Heart right ventricle (tissue), 16 donors: ENCODE data around the gene ABCA6. TPM values are rescaled to one million over a fixed set of nuclear protein-coding genes. Genes with fewer than 3 reads are reported as not detected.

Experiments
- ATAC-seq, 8 donors: fragments of 200-7000 bp; cut with Tn5 transposase; one replicate each; pipeline ENCODE4 v1.9.1; 2020; ENCODE audit warnings: mild to moderate bottlenecking in 8 of 8, moderate library complexity in 8 of 8, moderate number of reproducible peaks in 1 of 8
- DNase-seq, 2 donors: peaks; one replicate each; pipeline ENCODE4 v3.0.0-alpha.2; 2020
- H3K27ac ChIP-seq, 10 donors: fragments of 200-600 bp; sonication (generic) in 2 of 10; one replicate each; pipeline versions ENCODE4 v1.5.0 to v1.8.0; 2020 to 2022; ENCODE audit warnings: mild to moderate bottlenecking in 3 of 10
- H3K27me3 ChIP-seq, 7 donors: fragments of 200-600 bp; one replicate each; pipeline ENCODE4 v1.8.0; 2021 to 2022; ENCODE audit warnings: mild to moderate bottlenecking in 2 of 7
- H3K36me3 ChIP-seq, 9 donors: fragments of 200-600 bp; sonication (generic) in 1 of 9; one replicate each; pipeline versions ENCODE4 v1.5.0 to v1.8.0; 2020 to 2022; ENCODE audit warnings: mild to moderate bottlenecking in 2 of 9
- H3K4me1 ChIP-seq, 9 donors: fragments of 200-600 bp; sonication (generic) in 1 of 9; one replicate each; pipeline versions ENCODE4 v1.5.0 to v1.8.0; 2020 to 2022; ENCODE audit warnings: mild to moderate bottlenecking in 4 of 9
- H3K4me3 ChIP-seq, 10 donors: fragments of 200-600 bp; sonication (generic) in 2 of 10; one replicate each; pipeline versions ENCODE4 v1.5.0 to v1.8.0; 2020 to 2022; ENCODE audit warnings: mild to moderate bottlenecking in 7 of 10, moderate library complexity in 2 of 10
- H3K9me3 ChIP-seq, 11 donors: fragments of 200-600 bp in 10 of 11; sonication (generic) in 2 of 11; one replicate each; pipeline versions ENCODE4 v1.5.0 to v1.8.0; 2013 to 2022; ENCODE audit warnings: mild to moderate bottlenecking in 2 of 11, control low read depth in 1 of 11, moderate library complexity in 1 of 11
- WGBS, 2 donors: extraction: QIAGEN DNeasy Blood & Tissue Kit; methylation state at CpG; one replicate each; pipeline ENCODE4 v1.1.7; 2013; ENCODE audit warnings: inconsistent platforms in 1 of 2; 5-methylcytosine and 5-hydroxymethylcytosine counted together
- intact Hi-C, 10 donors: fragments of 100-400 bp; cut with DNase I; formaldehyde crosslinking; loops; one replicate each; pipeline versions ENCODE4 v1.11.1 to v1.14.2; 2022
- polyA plus RNA-seq, 2 donors: library from polyadenylated mRNA; stranded (reverse); fragments of 200-250 nt; gene quantifications; one replicate each; pipeline ENCODE4 v1.2.3, GENCODE V29; 2013
- total RNA-seq, 10 donors: library from RNA; stranded (reverse); fragmentation: NEBNext Ultra II Directional in 3 of 10; extraction: Animal tissue kit (Norgen Biotek cat#: 25700) in 3 of 10; gene quantifications; one replicate each; pipeline versions ENCODE4 v1.2.1 to v1.2.4, GENCODE V29; 2021 to 2023
- TF ChIP-seq, protein P1 (sequence below), 9 donors: fragments of 200-600 bp; sonication (generic) in 2 of 9; IDR thresholded peaks; one replicate each; pipeline versions ENCODE4 v1.5.0 to v1.8.0; 2021 to 2022; ENCODE audit warnings: antibody characterized with exemption in 9 of 9, mild to moderate bottlenecking in 5 of 9, moderate library complexity in 1 of 9
- donor health status: Arrhythmogenic right ventricular cardiomyopathy.
- donor health status: ischemic (EF 13 %, LVEDD 7.1; RV severe dilation, severe dysfunction).
- donor health status: healthy with polysubstance abuse.
- donor health status: DM: no; HTN: yes; CAD: no.
- donor health status: DM: no; HTN: no; CAD: no.
- donor health status: ischemic (EF 25% LVEDD 6.9; RV normal size, moderate dysfunction).
- donor health status: ischemic (EF 25% LVEDD 5.7; RV mildly dilated, moderate dysfunction).
- donor health status: healthy.
- donor health status: DM: yes; HTN: yes; CAD: no.
- donor health status: Ischemic cardiomyopathy.
- donor health status: ischemic (EF 35%, LVEDD 5.7; RV mildly dilated, moderate dysfunction).
- donor health status: nonischemic (EF 11% LVEDD 7.7; RV severe dilation, severe dysfunction).
- donor health status: DM: yes; HTN: yes; CAD: no.
- donor health status: PGD.
- donor health status: ischemic (EF 29% LVEDD 5.4; RV normal size, mild dysfunction).
- donor health status: nonischemic (EF 23%, LVEDD 6.1; RV moderate dilation, normal function).

Gene ABCA6
- total and polyA plus RNA-seq, 12 donors = 5.7 to 38.0 (median 15.0) TPM

DNA sequence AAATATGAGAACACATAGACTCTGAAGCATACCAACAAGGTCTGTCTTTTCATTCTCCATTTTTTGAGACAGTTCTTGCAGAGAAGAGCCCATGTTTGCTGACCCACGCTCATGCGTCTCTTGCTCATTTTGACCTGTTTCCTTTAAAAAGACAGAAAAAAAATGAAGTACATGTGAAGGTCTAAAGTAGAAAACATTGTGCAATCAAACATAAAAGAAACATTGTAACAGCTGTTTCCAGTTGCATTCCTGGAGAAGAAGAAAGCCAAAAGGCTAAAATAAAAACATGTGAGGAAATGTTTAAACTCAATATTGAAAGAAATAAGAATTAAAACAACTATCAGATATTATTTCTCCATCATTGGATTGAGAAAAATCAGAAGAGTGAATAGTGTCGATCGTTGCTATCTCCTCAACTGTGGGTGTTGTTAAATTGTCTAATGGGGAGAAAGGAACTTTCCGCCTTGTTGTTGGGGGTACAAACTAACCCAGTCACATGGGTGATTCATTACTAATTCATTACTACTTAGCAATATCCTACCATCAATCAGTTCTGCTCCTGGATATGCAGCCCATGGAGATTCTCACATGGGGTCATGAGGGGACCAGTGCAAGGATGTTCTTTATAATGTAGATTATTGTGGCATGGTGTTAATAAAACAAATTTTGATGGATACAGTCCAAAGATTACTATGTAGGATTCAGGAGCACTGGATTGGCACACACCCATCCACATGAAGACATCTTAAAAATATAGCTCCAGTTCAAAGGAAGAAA is 90.5 kb downstream of the ABCA6 start:
- DNase-seq (no peak), ATAC-seq (no peak)
- Histone ChIP-seq H3K4me1 (peaks cover 0 to 40% (median 9%) of the 10 kb centered on the region in 9 donors), H3K9me3 (peaks cover 0 to 40% (median 4%) of the 10 kb centered on the region in 11 donors), H3K27ac (peak overlapping the region in 7 of 10 donors; percentile 7 to 50 (median 38)), H3K27me3 (no peaks in the 10 kb centered on the region), H3K36me3 (peaks cover 0 to 15% (median 0%) of the 10 kb centered on the region in 9 donors), H3K4me3 (no peak overlapping the region)
- 70 to 80% methylated on average over 5 of the region's 5 CpGs for WGBS, 2 donors
- TF ChIP-seq, protein P1, sequence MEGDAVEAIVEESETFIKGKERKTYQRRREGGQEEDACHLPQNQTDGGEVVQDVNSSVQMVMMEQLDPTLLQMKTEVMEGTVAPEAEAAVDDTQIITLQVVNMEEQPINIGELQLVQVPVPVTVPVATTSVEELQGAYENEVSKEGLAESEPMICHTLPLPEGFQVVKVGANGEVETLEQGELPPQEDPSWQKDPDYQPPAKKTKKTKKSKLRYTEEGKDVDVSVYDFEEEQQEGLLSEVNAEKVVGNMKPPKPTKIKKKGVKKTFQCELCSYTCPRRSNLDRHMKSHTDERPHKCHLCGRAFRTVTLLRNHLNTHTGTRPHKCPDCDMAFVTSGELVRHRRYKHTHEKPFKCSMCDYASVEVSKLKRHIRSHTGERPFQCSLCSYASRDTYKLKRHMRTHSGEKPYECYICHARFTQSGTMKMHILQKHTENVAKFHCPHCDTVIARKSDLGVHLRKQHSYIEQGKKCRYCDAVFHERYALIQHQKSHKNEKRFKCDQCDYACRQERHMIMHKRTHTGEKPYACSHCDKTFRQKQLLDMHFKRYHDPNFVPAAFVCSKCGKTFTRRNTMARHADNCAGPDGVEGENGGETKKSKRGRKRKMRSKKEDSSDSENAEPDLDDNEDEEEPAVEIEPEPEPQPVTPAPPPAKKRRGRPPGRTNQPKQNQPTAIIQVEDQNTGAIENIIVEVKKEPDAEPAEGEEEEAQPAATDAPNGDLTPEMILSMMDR (IDR thresholded peaks at IDR 0.05) = no peak
- intact Hi-C loops = no loop called here

DNA sequence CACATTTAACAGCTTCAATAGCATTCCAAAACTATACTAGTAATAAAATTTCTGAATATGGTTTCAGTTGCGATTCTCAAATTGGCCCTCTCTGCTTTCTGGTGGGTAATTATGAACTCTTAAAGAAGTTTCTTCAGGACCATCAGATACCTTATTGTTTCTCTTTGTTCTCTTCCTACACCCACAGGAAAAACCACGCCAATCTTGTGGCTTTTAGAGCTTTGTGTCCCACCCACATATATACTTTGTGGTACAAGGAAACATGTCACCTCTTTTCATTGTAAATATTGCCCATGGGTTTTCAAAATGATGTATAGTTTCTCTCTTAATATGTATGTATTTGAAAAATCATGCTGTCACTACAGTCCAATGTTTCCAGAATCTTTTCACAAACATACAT is 93.1 kb downstream of the ABCA6 start:
- Histone ChIP-seq H3K27ac (peak overlapping the region in 8 of 10 donors; percentile 43 to 71 (median 66)), H3K4me1 (peaks cover 0 to 43% (median 9%) of the 10 kb centered on the region in 9 donors), H3K36me3 (peaks cover 0 to 34% (median 7%) of the 10 kb centered on the region in 9 donors), H3K27me3 (no peaks in the 10 kb centered on the region), H3K9me3 (peaks cover 0 to 22% (median 0%) of the 10 kb centered on the region in 11 donors), H3K4me3 (no peak overlapping the region)
- DNase-seq (no peak), ATAC-seq (no peak)
- intact Hi-C loops = loop anchor here in 1 of 10 donors (10.0 kb wide), 1 partner anchor 274 kb away; no protein-coding TSS in a partner anchor
- WGBS, 2 donors = 89% methylated on average over 2 of the region's 2 CpGs
- TF ChIP-seq, protein P1 (IDR thresholded peaks at IDR 0.05) = no peak

GRCh38 chr17:69047368-69048263 is 94.1 kb downstream of the ABCA6 start:
- H3K27ac ChIP-seq = peak overlapping the region; percentile 43 to 71 (median 64)

More at GRCh38 chr17:69047368-69048263, 94.1 kb downstream of the ABCA6 start:
- no peaks in the 10 kb centered on the region for H3K27me3 ChIP-seq
- peak; percentile 80 to 94 (median 89) for ATAC-seq
- DNase-seq = peak; percentile 37 to 59
- H3K4me1 ChIP-seq = peaks cover 0 to 40% (median 9%) of the 10 kb centered on the region in 9 donors
- intact Hi-C loops = loop anchor here in 1 of 10 donors (10.0 kb wide), 1 partner anchor 273 kb away; no protein-coding TSS in a partner anchor
- 17 to 29% methylated on average over 3 of the region's 3 CpGs for WGBS, 2 donors
- TF ChIP-seq, protein P1 (IDR thresholded peaks at IDR 0.05) = no peak
- H3K9me3 ChIP-seq = peaks cover 0 to 20% (median 0%) of the 10 kb centered on the region in 11 donors
- H3K36me3 ChIP-seq = peaks cover 0 to 44% (median 7%) of the 10 kb centered on the region in 9 donors
- H3K4me3 ChIP-seq = no peak overlapping the region
